ENCODE measurements around the gene RIN3. TPM values are rescaled to one million over a fixed set of nuclear protein-coding genes. Genes with fewer than 3 reads are reported as not detected.

Gene RIN3
- total RNA-seq, 1 experiment from 2014 or later = 2.4 TPM

- DNase-seq (ENCODE audit: low spot score) = no peak
- Histone ChIP-seq H3K4me1 (ENCODE audit: insufficient read depth, low read length, poor library complexity, severe bottlenecking) (no peaks in the 10 kb centered on the region), H3K27ac (ENCODE audit: low read depth, low read length, poor library complexity, severe bottlenecking) (no peak overlapping the region), H3K36me3 (ENCODE audit: insufficient read depth, low read length, poor library complexity, severe bottlenecking) (no peaks in the 10 kb centered on the region), H3K4me3 (ENCODE audit: low read depth, low read length, poor library complexity, severe bottlenecking) (no peak overlapping the region), H3K9me3 (ENCODE audit: low read depth, low read length, poor library complexity, severe bottlenecking) (no peaks in the 10 kb centered on the region), H3K27me3 (replicated peaks; ENCODE audit: insufficient read depth, low read depth, low read length, poor library complexity) (no peaks in the 10 kb centered on the region)
- TF ChIP-seq CTCF (conservative IDR thresholded peaks at IDR 0.05; ENCODE audit: low read depth, low read length) = no peak
- no peak for TF ChIP-seq EZH2 (IDR thresholded peaks at IDR 0.05; ENCODE audit: borderline replicate concordance, low read depth, low read length, poor library complexity, severe bottlenecking)
- no TSS peak for BruUV-seq (replicated peaks)
- intact Hi-C loops (cut with micrococcal nuclease; ENCODE audit: unreplicated experiment) = no loop called here
- POLR2A ChIA-PET (ENCODE audit: low non-redundant PET) = no interaction called here
- CTCF ChIA-PET = no interaction called here
These were observed 29.3 kb upstream of the RIN3 start for GRCh38 chr14:92484132-92484823.

- DNase-seq (ENCODE audit: low spot score) = no peak
- CTCF ChIA-PET = no interaction called here
These were observed 26.7 kb upstream of the RIN3 start for GRCh38 chr14:92486881-92487280.

GRCh38 chr14:92487513-92488133 is 26.0 kb upstream of the RIN3 start:
- intact Hi-C loops (cut with micrococcal nuclease; ENCODE audit: unreplicated experiment) = no loop called here
- no TSS peak for BruUV-seq (replicated peaks)
- Histone ChIP-seq H3K27ac (ENCODE audit: low read depth, low read length, poor library complexity, severe bottlenecking) (no peak overlapping the region), H3K27me3 (replicated peaks; ENCODE audit: insufficient read depth, low read depth, low read length, poor library complexity) (no peaks in the 10 kb centered on the region), H3K4me1 (ENCODE audit: insufficient read depth, low read length, poor library complexity, severe bottlenecking) (no peaks in the 10 kb centered on the region), H3K4me3 (ENCODE audit: low read depth, low read length, poor library complexity, severe bottlenecking) (no peak overlapping the region), H3K36me3 (ENCODE audit: insufficient read depth, low read length, poor library complexity, severe bottlenecking) (no peaks in the 10 kb centered on the region), H3K9me3 (ENCODE audit: low read depth, low read length, poor library complexity, severe bottlenecking) (no peaks in the 10 kb centered on the region)
- ChIA-PET POLR2A (ENCODE audit: low non-redundant PET) (no interaction called here), CTCF (no interaction called here)
- TF ChIP-seq CTCF (conservative IDR thresholded peaks at IDR 0.05; ENCODE audit: low read depth, low read length) = no peak
- no peak for TF ChIP-seq EZH2 (IDR thresholded peaks at IDR 0.05; ENCODE audit: borderline replicate concordance, low read depth, low read length, poor library complexity, severe bottlenecking)
- DNase-seq (ENCODE audit: low spot score) = no peak

More at GRCh38 chr14:92486881-92487280, 26.7 kb upstream of the RIN3 start:
- Histone ChIP-seq H3K4me1 (ENCODE audit: insufficient read depth, low read length, poor library complexity, severe bottlenecking) (no peaks in the 10 kb centered on the region), H3K27me3 (replicated peaks; ENCODE audit: insufficient read depth, low read depth, low read length, poor library complexity) (no peaks in the 10 kb centered on the region), H3K9me3 (ENCODE audit: low read depth, low read length, poor library complexity, severe bottlenecking) (no peaks in the 10 kb centered on the region), H3K36me3 (ENCODE audit: insufficient read depth, low read length, poor library complexity, severe bottlenecking) (no peaks in the 10 kb centered on the region), H3K27ac (ENCODE audit: low read depth, low read length, poor library complexity, severe bottlenecking) (no peak overlapping the region), H3K4me3 (ENCODE audit: low read depth, low read length, poor library complexity, severe bottlenecking) (no peak overlapping the region)
- intact Hi-C loops (cut with micrococcal nuclease; ENCODE audit: unreplicated experiment) = no loop called here
- POLR2A ChIA-PET (ENCODE audit: low non-redundant PET) = no interaction called here
- no peak for TF ChIP-seq EZH2 (IDR thresholded peaks at IDR 0.05; ENCODE audit: borderline replicate concordance, low read depth, low read length, poor library complexity, severe bottlenecking)
- TF ChIP-seq CTCF (conservative IDR thresholded peaks at IDR 0.05; ENCODE audit: low read depth, low read length) = no peak
- BruUV-seq (replicated peaks) = no TSS peak
